ENCODE data around the gene PCDH12.
A peak's percentile ranks its signal among the peaks of the same experiment; 100 is the strongest.

Gene PCDH12

DNA sequence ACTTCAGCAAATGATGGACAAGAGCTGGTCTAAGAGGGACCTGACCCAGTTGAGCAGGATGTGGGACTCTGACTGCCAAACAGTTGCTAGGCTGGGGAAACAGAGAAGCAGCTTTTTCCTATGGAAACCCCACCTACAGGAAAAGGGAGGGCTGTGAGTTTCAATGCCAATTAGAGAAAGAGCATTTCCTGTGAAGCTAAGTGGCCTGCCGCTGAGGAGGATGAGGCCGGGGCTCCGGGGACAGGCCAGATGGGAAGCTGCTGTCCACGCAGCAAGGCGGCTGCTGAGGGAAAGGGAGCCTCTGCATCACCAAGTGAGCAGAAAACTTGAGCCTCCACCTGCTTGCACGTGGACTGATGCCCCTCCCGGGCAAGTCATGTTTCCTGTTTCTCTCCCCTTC, at the start of gene PCDH12:
PCDH12 (minus strand) TSS at position 90 of the 400 bp plus-strand sequence. CDS start 351 bp downstream, outside the sequence.
- DNase-seq, result no peak

DNA sequence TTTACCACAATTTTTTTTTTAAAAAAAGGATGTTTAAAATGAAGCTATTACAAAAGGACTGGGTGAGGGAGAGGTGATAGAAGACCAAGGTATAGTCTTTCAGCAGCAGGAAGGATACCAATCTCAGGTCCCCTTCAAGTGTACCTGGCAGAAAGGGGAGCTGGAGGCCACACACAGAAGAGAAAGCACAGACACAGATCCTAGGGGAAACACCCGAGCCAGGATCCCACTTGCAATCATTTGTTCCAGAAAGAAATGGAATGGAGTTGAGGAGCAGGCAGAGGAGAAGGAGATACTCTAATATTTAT, 49.2 kb upstream of the PCDH12 start:
- DNase-seq, result no peak

DNA sequence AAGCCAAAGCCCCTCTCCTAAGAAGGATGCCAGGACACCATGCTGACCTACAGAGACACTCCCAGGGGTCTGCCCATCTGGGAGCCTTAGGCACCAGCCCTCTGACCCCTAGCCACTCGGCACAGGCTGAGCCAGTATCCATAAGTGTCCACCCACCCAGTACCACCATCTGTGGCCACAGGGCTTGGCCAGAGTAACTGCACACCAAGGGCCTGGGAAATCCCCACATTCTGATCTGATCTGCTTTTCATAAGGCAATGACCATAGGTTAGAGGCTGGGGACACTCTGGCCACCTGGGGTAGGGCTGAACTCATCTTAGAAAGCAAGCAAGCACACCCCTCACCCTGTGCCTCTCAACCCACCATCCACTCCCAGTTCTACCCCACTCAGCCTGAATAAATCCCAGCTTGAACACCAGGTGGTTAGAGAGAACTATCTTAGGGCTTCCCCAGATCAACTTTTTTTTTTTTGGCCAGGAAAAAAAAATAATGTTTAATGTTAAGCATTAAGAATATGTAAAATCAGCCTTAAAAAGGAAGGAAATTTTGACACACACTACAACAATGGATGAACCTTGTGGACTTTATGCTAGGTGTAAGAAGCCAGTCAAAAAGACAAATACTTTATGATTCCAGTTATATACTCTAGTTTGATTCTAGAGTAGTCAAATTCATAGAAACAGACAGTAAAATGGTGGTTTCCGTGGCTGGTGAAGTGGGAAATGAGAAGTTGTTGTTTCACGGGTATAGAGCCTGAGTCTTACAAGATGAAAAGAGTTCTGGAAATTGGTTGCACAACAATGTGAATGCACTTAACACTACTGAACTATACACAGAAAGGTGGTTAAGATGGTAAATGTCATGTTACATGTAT, 48.6 kb upstream of the PCDH12 start:
- no peak for DNase-seq

DNA sequence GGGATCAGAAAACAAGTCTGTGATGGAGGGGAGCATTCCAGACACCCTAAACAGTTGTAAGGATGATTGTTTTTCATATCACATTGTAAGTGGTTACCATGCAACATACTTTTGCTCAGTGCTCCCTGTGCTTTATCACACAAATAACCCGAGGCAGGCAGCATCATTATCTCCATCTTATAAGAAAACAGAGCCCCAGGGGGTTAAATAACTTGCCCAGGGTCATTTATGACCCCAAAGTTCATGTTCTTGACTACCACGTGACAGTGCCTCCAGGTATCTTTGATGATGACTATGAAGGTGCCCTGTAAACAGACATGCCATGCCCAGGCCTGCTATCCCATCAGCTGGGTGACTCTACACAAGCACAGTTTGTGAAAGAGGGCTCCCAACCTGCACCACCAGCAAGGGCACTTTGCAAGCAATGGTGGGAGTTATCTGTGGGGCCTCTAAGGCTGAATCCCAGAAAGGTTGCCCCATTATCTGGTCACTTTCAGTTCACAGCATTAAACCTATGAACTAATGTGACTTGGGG, 45.3 kb upstream of the PCDH12 start:
- no peak for DNase-seq

DNA sequence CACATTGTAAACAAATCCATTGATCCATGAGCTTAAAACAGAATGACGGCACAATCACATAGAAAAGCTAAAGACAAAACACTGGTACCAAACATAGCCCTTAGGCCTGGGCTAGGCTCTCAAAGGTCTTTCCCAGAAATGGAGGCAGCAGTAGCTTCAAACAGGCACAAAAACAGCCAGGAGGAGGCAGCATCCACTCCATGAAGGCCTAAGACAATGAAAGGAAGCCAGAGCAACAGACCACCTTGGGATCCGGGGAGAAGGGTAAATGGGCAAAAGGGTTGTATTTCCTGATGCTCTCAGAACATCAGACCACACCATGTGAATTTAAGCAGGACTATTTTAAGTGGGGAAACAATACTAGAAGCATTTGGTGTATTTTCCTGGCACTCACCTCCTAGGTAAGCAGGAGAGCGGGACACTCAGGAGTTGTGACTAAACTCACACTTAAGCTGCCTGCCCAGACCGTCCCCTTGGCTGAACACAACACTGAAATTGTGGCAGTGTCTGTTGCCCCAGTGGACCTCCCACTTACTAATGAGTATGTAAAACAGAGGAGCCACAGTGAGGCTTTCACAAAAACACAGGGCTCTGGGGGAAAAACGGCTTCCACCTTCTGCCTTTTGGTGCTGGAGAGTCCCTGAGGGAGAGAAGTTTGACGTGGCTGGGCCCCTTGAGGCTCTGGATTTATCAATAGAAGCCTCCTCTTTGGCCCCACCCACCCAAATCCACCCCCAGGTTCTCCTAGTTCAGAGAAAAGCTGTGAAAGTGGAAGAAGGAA, 42.9 kb upstream of the PCDH12 start:
- peak; percentile 25 for DNase-seq

DNA sequence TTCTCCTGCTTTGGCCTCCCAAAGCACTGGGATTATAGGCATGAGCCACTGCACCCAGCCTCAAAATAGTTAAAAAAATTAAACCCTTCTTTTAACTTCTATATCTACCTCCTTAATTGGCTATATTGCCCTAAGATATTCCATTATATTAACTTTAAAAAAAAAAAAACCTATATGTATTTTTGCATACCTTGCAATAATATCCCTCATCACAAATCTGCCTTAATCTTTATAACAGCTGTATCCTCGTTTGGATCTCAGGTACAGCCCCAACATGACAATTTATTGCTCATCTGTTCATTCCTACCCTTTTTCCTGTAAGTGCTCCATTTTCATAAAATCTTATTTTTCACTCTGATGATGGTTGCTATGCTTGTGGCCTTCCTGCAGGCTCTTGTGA, 42.2 kb upstream of the PCDH12 start:
- DNase-seq, result no peak

DNA sequence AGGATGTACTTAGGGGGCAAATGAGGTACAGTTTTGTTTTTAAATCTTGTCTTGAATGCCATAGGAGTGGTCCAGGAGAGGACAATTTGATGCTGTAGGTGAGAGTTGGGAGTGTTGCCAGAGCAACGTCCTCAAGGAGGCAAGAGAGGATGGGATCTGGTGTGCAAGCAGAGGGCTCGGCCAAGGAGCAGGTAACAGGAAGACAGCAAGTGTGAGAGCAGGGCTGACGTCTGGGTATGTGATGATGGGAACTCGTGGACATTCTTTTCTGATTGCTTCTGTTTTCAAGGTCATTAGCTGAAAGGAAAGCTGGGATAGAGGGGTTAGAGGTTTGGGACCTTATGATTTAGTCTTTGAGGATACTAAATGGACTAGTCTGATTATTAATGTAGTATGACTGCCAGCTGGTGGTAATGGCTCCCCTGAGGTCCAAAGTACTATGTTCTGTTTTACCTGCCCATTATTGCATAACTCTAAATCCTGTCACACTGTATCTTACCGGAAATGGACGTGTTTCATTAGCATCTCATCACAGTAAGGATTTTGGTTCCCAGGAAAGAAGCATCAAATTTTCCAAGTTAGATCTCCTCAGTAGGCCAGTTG, 39.5 kb upstream of the PCDH12 start:
- DNase-seq, result no peak

DNA sequence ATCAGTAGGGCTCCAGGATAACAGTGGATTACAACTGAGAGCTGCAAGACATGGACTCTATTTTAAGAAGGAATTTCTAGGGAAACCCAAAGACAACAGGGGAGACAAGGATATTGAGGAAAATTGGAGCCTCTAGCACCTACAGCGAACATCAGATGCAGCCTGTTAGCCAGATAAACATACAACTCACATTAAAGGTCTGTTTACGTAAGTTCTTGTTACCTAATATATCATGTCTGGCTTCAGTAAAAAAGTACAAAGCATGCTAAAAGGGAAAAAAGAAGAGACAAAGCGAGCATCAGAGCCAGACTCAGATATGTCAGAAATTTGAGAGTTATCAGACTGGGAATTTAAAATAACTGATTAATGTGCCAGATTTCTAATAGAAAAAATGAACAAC, 37.7 kb upstream of the PCDH12 start:
- no peak for DNase-seq

DNA sequence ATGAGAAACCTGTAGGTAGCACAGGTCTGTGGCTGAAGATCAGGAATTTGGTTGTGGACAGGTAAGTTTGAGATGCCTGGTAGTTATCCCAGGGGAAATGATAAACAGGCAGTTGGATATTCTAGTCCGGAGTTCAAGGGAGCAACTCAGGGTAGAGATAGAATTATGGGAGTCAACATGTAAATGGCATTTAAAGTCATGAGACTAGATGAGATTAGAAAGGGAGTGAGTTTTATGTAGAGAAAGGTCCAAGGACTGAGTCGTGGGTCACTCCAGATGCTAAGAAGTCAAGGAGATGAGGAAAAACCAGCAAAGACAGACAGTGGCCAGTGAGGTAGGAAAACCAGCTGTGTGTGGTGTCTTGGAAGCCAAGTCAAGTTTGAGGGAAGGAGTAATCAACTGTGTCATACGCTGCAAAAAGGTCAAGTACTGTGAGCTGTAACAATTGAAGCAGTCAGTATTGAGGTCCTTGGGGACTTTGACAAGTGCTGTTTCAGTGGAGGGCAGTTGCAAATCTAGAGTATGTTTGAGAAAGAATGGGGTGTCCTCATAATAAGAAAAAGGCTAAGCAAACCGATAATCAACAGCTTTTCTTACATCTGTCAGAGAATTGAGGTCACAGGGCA, 36.6 kb upstream of the PCDH12 start:
- no peak for DNase-seq

DNA sequence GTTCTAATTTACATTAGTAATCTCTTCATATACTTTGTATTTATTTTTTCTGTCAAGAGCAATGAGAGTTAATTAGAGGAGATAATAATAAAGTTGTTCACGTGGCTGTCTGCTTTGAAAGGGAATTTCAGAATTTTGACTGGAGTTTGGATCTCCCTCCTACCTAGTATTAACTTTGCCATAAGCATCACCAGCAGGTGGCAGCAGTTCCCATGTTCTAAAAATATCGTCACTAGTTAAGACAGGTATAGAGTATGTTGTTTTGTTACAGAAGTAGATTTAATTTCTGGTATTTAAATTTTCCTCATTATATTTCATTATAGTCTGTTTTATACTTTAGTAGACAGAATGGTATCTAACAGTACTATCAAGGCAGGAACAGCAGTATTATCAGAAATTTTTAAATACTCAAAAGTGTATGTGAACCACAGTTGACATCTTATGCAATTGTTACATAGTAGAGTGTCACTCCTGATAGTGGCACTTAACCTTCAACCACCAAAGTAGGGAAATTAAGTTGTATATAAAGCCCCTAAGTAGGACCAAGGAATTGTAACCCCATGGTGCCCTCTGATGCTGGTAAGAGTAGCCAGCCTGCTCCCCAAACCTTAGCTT, 34.5 kb upstream of the PCDH12 start:
- peak; percentile 56 for DNase-seq

DNA sequence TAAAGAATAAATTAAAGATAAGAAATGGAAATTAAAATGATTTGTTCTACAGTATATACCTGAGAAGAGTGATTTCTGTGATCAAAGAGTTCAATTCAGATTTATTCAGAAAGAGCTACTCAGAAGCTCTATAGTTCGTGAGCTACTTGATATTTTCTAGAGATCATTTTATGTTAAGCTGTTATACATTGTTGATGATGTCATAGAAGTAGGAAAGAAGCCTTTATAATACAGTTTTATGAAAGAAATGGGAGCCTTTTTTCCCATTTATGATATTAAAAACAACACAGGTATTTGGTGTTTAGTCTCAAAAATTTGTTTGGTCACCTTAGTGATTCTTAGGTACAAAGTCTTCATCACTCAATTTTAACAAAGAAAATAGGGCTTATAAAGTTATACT, 31.7 kb upstream of the PCDH12 start:
- no peak for DNase-seq

DNA sequence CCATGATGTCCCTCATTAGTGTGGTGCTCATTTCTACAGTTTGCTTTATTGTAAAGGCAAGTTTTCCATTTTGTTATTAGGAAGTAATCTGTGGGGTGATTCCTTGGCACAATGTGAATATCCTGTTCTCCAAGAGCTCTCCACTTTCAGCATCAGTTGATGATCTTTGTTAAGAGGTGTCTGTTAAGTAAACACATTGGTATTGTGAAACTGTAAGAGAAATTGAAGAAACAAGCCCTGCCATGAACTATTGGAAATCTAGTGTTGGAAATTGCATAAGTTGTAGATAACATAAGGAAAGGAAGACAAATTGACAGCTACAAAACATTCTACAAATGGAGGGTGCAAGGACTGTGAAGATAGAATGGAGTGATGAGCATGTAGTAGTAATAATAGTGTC, 28.1 kb upstream of the PCDH12 start:
- no peak for DNase-seq

DNA sequence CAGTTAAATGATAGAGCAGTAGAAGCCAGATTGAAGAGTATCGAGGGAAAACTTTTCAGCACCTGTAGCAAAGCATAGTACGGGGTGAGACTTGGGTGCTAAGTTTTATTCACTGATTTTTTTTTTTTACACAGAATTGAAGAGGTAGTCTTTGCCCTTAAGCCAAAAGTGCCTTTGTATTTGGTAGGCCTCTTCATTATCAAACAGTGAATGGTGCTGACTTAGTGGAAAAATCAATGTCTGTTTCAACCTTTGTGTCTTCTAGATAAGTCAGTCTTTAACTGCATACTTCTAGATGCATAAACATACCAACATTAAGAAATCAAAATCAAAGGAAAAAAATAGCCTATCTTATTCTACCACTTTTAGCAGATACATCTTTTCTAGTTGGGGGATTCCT, 24.6 kb upstream of the PCDH12 start:
- DNase-seq, result no peak

DNA sequence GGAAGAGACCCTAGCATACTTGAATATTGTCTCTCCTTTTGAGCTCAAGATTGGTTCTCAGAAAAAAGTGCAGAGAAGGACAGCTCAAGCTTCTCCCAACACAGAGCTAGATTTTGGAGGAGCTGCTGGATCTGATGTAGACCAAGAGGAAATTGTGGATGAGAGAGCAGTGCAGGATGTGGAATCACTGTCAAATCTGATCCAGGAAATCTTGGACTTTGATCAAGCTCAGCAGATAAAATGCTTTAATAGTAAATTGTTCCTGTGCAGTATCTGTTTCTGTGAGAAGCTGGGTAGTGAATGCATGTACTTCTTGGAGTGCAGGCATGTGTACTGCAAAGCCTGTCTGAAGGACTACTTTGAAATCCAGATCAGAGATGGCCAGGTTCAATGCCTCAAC, 20.4 kb upstream of the PCDH12 start:
- no peak for DNase-seq

DNA sequence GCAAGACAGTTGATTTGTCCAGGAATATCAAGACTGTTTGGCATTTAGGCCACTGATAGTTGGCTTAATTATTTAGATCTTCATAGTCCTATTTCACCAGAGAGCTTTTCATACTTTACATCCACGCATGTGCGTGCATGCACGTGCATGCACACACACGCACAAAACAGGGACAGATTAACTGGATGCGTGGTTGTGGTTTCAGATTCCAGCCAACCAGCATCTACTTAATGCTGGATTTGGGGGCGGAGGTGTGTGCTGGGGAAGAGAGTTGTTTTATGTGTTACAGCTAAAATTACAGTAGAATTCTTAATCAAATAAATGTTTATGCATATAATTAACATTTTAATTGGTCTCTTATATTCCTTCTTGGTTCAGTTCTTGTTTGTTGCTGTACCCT, 18.2 kb upstream of the PCDH12 start:
- DNase-seq, result no peak

DNA sequence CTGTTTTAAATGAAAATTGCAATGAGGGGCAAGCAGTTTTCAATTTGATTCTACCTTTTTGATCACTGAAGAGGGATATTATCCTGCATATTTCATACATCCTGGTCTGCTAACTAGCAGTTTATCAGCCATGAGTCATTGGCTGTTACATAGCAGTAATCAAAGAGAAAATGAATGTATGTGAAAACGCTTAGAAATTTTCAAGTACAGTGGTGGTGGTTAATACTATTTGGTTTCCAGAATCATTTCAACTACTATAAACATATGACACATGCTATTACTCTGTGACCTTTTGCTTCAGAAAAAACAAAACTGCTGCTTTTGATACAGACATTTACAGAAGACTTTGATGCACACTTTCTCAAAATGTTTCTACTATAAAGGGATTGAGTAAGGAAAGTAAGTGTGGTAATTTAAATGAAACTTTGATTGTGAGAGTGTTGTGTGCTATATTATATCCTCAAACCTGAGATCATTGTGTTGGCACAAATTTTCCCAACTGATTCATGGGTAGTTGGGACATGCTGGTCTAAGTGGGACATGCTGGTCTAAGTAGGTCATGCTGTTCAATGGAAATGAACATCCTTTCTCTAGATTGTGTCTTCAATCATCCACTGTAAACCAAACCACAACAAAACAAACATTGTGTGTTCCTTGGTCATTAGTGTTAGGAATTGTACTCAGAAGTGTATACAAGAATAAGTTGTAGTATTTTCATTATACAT, 16.0 kb upstream of the PCDH12 start:
- no peak for DNase-seq

DNA sequence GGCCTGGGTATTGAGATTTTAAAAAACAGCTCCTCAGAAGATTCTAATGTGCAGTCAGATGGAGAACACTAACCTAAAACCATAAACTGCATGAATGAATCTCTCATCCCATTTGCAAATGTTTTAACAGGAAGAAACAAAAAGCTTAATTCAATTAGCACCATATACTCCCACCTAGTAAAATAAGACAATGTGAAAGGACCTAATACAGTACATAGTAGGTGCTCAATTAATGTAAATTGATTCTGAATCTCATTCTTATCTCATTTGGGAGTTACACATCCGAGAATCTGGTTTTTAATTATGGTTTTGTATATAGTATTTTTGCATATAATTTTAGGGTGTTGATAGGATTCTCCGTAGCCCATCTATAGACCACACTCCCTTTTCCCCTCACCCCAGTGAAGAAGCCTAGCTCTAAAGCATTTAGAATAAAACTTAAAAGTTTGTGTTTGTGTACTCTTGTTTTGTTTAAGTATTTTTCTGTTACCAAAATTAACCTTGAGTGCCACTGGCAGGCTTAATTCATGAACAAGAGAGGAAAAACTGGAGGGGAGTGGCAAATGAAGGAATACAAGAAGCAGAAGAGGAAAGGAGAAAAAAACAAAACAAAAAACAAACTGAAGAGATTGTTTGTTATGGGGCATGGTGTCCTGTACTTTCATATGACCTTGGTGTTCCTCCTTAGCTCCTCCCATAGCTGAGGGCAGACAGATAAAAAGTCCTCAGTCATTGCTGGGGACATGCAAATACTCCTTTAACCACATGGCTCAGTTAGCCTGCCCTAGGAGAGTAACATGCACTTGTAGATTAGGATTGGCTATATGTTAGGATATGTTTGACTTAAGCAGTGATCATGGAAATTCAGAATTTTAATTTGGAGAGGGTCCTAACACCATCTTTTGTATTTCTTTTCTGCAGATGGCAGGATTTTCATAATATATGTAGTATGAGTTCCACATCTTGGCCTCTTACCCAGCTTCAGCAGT, 12.1 kb upstream of the PCDH12 start:
- DNase-seq, result no peak

DNA sequence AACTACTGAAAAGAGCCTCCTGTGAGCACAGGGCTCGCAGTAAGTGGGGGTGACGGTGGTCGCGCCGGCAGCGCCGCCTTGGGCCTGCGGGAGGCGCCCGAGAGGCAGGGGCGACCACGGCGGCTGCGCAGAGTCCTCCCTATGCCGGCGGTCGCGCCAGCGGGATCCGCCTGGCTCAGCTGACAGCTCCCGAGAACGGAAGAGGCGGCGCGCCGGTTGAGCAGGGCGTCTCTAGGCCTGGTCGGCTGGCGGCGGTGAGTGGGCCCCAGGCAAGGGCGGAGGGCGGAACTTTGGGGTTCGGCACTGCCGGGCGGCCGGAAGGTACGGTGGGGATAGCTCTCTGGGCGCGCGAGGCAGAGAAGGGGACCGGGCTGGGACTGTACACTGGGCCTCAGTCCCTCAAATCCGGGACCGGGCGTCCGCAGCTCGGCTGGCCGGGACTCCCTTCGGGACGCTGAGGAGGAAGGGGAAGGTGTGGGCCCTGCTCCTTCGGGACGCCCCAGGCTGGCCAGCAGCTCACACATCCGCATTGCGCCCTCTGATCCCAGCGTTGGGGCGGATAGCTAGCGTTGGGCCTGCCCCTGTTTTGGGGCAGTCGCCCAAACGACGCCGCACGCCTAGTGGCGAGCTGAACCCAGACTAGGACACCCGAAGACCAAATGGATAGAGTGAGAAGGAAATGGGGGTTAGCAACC, 11.1 kb upstream of the PCDH12 start, which contains the start of gene RNF14:
RNF14 (plus strand) TSS at position 192 of the 695 bp plus-strand sequence. CDS start 4,484 bp downstream, outside the sequence.
- DNase-seq, result peak; percentile 83

DNA sequence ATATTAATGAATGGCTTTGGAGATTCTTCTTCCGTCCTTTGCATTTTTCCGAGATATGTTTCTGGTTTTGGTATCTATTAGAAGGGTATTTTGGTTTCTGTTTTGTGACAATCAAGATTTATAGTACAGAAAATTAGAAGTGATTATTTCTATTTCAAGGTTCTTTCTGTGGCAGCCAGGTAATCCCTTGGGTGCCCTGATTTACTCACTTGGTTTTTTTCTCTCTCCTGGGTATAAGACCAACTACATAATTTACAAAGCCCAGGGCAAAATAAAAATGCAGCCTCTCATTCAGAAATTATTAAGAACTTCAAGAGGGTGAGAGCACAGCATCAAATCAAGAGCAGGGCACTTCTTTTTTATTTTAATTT, 8.9 kb upstream of the PCDH12 start:
- DNase-seq, result peak; percentile 68
